ENCODE data around the gene OTUB2. TPM values are rescaled to one million over a fixed set of nuclear protein-coding genes. Genes with fewer than 3 reads are reported as not detected.

OTUB2 gene
- polyA plus RNA-seq, 1 of the 3 experiments (the other 2 are of a cell fraction), result 1.4 TPM

- Histone ChIP-seq H4K20me1 (ENCODE audit: insufficient read depth) (no peaks in the 10 kb centered on the region), H3K9me3 (no peaks in the 10 kb centered on the region), H3K36me3 (replicated peaks in 1 of 2; ENCODE audit: control insufficient read depth in 1 of 2, insufficient read depth in 2 of 2, low read length in 1 of 2) (no peaks in the 10 kb centered on the region), H3K27ac (ENCODE audit: low read depth in 2 of 2, low read length in 1 of 2) (no peak overlapping the region), H3K79me2 (ENCODE audit: insufficient read depth) (no peaks in the 10 kb centered on the region), H3K4me2 (no peak overlapping the region), H3K4me3 (ENCODE audit: low read depth in 2 of 2, low read length in 1 of 2) (no peak overlapping the region), H3K27me3 (ENCODE audit: insufficient read depth) (no peaks in the 10 kb centered on the region), H2AFZ (ENCODE audit: low read depth) (no peak overlapping the region), H3K9ac (no peak overlapping the region), H3F3A (replicated peaks; ENCODE audit: insufficient read depth) (no peaks in the 10 kb centered on the region), H3K9me2 (no peaks in the 10 kb centered on the region), H3K4me1 (ENCODE audit: control insufficient read depth in 1 of 2, insufficient read depth in 2 of 2, low read depth in 1 of 2, low read length in 1 of 2) (peaks cover 5 to 7% of the 10 kb centered on the region in 2 experiments; a peak in 2 of 4 replicates)
- ChIA-PET CTCF (interaction anchor here (1.6 to 6.5 kb wide), 5 partner anchors 13 to 49 kb away, joined by 5 to 38 read pairs (median 7); partner anchors contain the start of gene CCDC197), POLR2A (no interaction called here)
- DNase-seq, result peak; percentile 47
- WGBS (ENCODE audit: low lambda C conversion rate), result 49% methylated on average over 7 of the region's 7 CpGs
- TF ChIP-seq, protein P1, sequence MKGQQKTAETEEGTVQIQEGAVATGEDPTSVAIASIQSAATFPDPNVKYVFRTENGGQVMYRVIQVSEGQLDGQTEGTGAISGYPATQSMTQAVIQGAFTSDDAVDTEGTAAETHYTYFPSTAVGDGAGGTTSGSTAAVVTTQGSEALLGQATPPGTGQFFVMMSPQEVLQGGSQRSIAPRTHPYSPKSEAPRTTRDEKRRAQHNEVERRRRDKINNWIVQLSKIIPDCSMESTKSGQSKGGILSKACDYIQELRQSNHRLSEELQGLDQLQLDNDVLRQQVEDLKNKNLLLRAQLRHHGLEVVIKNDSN (IDR thresholded peaks at IDR 0.05; ENCODE audit: borderline replicate concordance, low read depth), result no peak; the same call in 1 of the 2 replicates
- TF ChIP-seq ELF1 (IDR thresholded peaks at IDR 0.05), result no peak
- no peak for TF ChIP-seq GATA2 (CRISPR knock-in tag; IDR thresholded peaks at IDR 0.05)
- TF ChIP-seq POLR2AphosphoS5 (IDR thresholded peaks at IDR 0.05; ENCODE audit: low read depth, low read length), result no peak
- TF ChIP-seq SIN3A (IDR thresholded peaks at IDR 0.05; ENCODE audit: borderline replicate concordance, low read depth, low read length), result no peak
- no peak for TF ChIP-seq EP300 (IDR thresholded peaks at IDR 0.05; ENCODE audit: borderline replicate concordance in 1 of 2, low read depth in 1 of 2, low read length in 1 of 2)
- TF ChIP-seq RCOR1 (IDR thresholded peaks at IDR 0.05; ENCODE audit: low read length), result no peak
- peak; percentile 29; the same call in 1 of the 2 replicates for TF ChIP-seq RAD21 (IDR thresholded peaks at IDR 0.05; ENCODE audit: low read length)
- TF ChIP-seq CHD2 (IDR thresholded peaks at IDR 0.05; ENCODE audit: low read length, partially characterized antibody), result no peak
- TF ChIP-seq, protein P2, sequence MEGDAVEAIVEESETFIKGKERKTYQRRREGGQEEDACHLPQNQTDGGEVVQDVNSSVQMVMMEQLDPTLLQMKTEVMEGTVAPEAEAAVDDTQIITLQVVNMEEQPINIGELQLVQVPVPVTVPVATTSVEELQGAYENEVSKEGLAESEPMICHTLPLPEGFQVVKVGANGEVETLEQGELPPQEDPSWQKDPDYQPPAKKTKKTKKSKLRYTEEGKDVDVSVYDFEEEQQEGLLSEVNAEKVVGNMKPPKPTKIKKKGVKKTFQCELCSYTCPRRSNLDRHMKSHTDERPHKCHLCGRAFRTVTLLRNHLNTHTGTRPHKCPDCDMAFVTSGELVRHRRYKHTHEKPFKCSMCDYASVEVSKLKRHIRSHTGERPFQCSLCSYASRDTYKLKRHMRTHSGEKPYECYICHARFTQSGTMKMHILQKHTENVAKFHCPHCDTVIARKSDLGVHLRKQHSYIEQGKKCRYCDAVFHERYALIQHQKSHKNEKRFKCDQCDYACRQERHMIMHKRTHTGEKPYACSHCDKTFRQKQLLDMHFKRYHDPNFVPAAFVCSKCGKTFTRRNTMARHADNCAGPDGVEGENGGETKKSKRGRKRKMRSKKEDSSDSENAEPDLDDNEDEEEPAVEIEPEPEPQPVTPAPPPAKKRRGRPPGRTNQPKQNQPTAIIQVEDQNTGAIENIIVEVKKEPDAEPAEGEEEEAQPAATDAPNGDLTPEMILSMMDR (IDR thresholded peaks at IDR 0.05), result peak; percentile 58
- TF ChIP-seq TCF12 (IDR thresholded peaks at IDR 0.05), result no peak; the same call in 1 of the 2 replicates
- no peak for TF ChIP-seq EZH2phosphoT487 (IDR thresholded peaks at IDR 0.05; ENCODE audit: borderline replicate concordance, low read depth)
- no peak for TF ChIP-seq NFIC (IDR thresholded peaks at IDR 0.05; ENCODE audit: borderline replicate concordance)
- TF ChIP-seq RFX5 (IDR thresholded peaks at IDR 0.05; ENCODE audit: low read length), result no peak
- peak; percentile 24; the same call in 1 of the 2 replicates for TF ChIP-seq FOSL2 (IDR thresholded peaks at IDR 0.05; ENCODE audit: borderline replicate concordance, low read depth)
- no peak for TF ChIP-seq JUND (IDR thresholded peaks at IDR 0.05)
- no peak for TF ChIP-seq GABPA (IDR thresholded peaks at IDR 0.05; ENCODE audit: low read depth)
- TF ChIP-seq REST (IDR thresholded peaks at IDR 0.05; ENCODE audit: low read depth, low read length), result no peak
- no peak for TF ChIP-seq PBX3 (IDR thresholded peaks at IDR 0.05)
- no peak for TF ChIP-seq USF2 (IDR thresholded peaks at IDR 0.05; ENCODE audit: borderline replicate concordance, low read depth, low read length)
- no peak for TF ChIP-seq ZBTB33 (IDR thresholded peaks at IDR 0.05; ENCODE audit: borderline replicate concordance, low read depth)
- TF ChIP-seq FOXJ3 (CRISPR knock-in tag; IDR thresholded peaks at IDR 0.05), result no peak
- TF ChIP-seq SMC3 (IDR thresholded peaks at IDR 0.05; ENCODE audit: low read depth, low read length), result no peak
Measured at GRCh38 chr14:93984987-93985410, 41.1 kb upstream of the OTUB2 start.
